HG03196 (cell line): ENCODE measurements around the gene TLDC2.
A peak's percentile ranks its signal among the peaks of the same experiment; 100 is the strongest.

Experiments
- ATAC-seq: cut with Tn5 transposase; IDR thresholded peaks from one replicate; pipeline ENCODE4 v1.9.1; 2021; ENCODE audit not compliant: unreplicated experiment

The TLDC2 gene

GRCh38 chr20:36849333-36850065 lies 26.4 kb upstream of the TLDC2 start:
- no peak for ATAC-seq

- ATAC-seq: no peak
Measured at GRCh38 chr20:36850759-36851158, 25.2 kb upstream of the TLDC2 start.

GRCh38 chr20:36851490-36851889 lies 24.4 kb upstream of the TLDC2 start:
- ATAC-seq: no peak

GRCh38 chr20:36852187-36852586 lies 23.8 kb upstream of the TLDC2 start:
- ATAC-seq: no peak

- ATAC-seq: no peak
Measured at GRCh38 chr20:36854348-36855240, 21.3 kb upstream of the TLDC2 start.

GRCh38 chr20:36855241-36855657 lies 20.7 kb upstream of the TLDC2 start:
- ATAC-seq: no peak

GRCh38 chr20:36856195-36856594 lies 19.7 kb upstream of the TLDC2 start:
- no peak for ATAC-seq

- no peak for ATAC-seq
Measured at GRCh38 chr20:36856691-36857635, 19.0 kb upstream of the TLDC2 start.

- ATAC-seq: no peak
Measured at GRCh38 chr20:36859282-36859555, 16.7 kb upstream of the TLDC2 start.

- ATAC-seq: no peak
Measured at GRCh38 chr20:36859700-36860330, 16.1 kb upstream of the TLDC2 start.

- no peak for ATAC-seq
Measured at GRCh38 chr20:36860339-36860738, 15.6 kb upstream of the TLDC2 start.

GRCh38 chr20:36860811-36861624 lies 14.9 kb upstream of the TLDC2 start:
- ATAC-seq: no peak

GRCh38 chr20:36861625-36861874 lies 14.4 kb upstream of the TLDC2 start:
- ATAC-seq: no peak

- ATAC-seq: no peak
Measured at GRCh38 chr20:36861875-36862801, 13.8 kb upstream of the TLDC2 start.

- peak; percentile 41 for ATAC-seq
Measured at GRCh38 chr20:36862857-36863668, 12.9 kb upstream of the TLDC2 start.

- no peak for ATAC-seq
Measured at GRCh38 chr20:36865076-36865860, 10.7 kb upstream of the TLDC2 start.

GRCh38 chr20:36865861-36866149 lies 10.1 kb upstream of the TLDC2 start:
- ATAC-seq: no peak

GRCh38 chr20:36866164-36866563 lies 9.8 kb upstream of the TLDC2 start:
- no peak for ATAC-seq
